Dermis microvascular lymphatic vessel endothelial cell (primary cell): Measurements from ENCODE around the gene KRT7. TPM values are rescaled to one million over a fixed set of nuclear protein-coding genes. Genes with fewer than 3 reads are reported as not detected.
"Not testable (repeated sequence)": the region's sequence is repeated elsewhere in the genome, so short reads cannot be mapped to it uniquely, and the experiment has no call there.

ENCODE experiments used
- DNase-seq, 2 donors: peaks; one replicate each; pipeline versions ENCODE4 v3.0.0 to v3.0.0-alpha.2; 2010; ENCODE audit warnings: low read depth in 2 of 2
- total RNA-seq: library from RNA; depleted of rRNA; stranded (reverse); fragments of >200 nt; gene quantifications from 2 replicates; pipeline ENCODE4 v1.2.1, GENCODE V29; 2014

Gene KRT7
- total RNA-seq, 1 donor from 2014 or later = 52.2 TPM

GRCh38 chr12:52278575-52279421 lies 45.8 kb downstream of the KRT7 start:
- peak in 1 of 2 donors; percentile 58 for DNase-seq

GRCh38 chr12:52279422-52280318 lies 46.6 kb downstream of the KRT7 start:
- no peak for DNase-seq

- peak in 1 of 2 donors; percentile 43 for DNase-seq
These were observed 47.3 kb downstream of the KRT7 start for GRCh38 chr12:52280319-52280795.

GRCh38 chr12:52280796-52281560 lies 47.9 kb downstream of the KRT7 start:
- peak in 1 of 2 donors; percentile 42 for DNase-seq

- DNase-seq = no peak
These were observed 51.6 kb downstream of the KRT7 start for GRCh38 chr12:52284562-52285171.

GRCh38 chr12:52285172-52285745 lies 52.2 kb downstream of the KRT7 start:
- DNase-seq = no peak

GRCh38 chr12:52285851-52286530 lies 52.9 kb downstream of the KRT7 start:
- no peak for DNase-seq

- not testable (repeated sequence) for DNase-seq
These were observed 54.1 kb downstream of the KRT7 start for GRCh38 chr12:52286857-52287785.

GRCh38 chr12:52287816-52288805 lies 55.1 kb downstream of the KRT7 start:
- not testable (repeated sequence) for DNase-seq

GRCh38 chr12:52290483-52291134 lies 57.6 kb downstream of the KRT7 start:
- DNase-seq = not testable (repeated sequence)

- DNase-seq = no peak
These were observed 58.4 kb downstream of the KRT7 start, which contains the start of gene KRT81 for GRCh38 chr12:52291267-52291935. KRT81 (minus strand) TSS chr12:52291534; CDS start chr12:52291465, 69 bp downstream.

GRCh38 chr12:52293926-52294325 lies 60.9 kb downstream of the KRT7 start:
- DNase-seq = no peak

- DNase-seq = no peak
These were observed 61.8 kb downstream of the KRT7 start for GRCh38 chr12:52294803-52295202.

- DNase-seq = no peak
These were observed 62.6 kb downstream of the KRT7 start for GRCh38 chr12:52295663-52296062.

GRCh38 chr12:52296572-52297215 lies 63.7 kb downstream of the KRT7 start:
- no peak for DNase-seq
